Caco-2 (cell line): ENCODE measurements around the gene MEDAG. TPM values are rescaled to one million over a fixed set of nuclear protein-coding genes. Genes with fewer than 3 reads are reported as not detected.

Source experiments
- BruUV-seq: library from RNA; stranded (reverse); fragments of 400-500 nt; replicated peaks from 2 replicates; lab custom pipeline; 2021; lab: Mats Ljungman, UMichigan
- CTCF ChIA-PET: fragments of 300-600 bp; sonication (Branson Sonifier 250); formaldehyde crosslinking; loops from one replicate; lab custom pipeline; 2022; ENCODE audit warnings: antibody characterized with exemption; lab: Charles Lee
- POLR2A ChIA-PET: fragments of 300-600 bp; sonication (Branson Sonifier 250); formaldehyde crosslinking; loops from one replicate; lab custom pipeline; 2022; ENCODE audit warnings: antibody characterized with exemption; lab: Charles Lee
- DNase-seq, 2 experiments: peaks; one replicate each; pipeline versions ENCODE4 v3.0.0 to v3.0.0-alpha.2; 2020 to 2022
- H3K27me3 ChIP-seq: replicated peaks from 2 replicates; pipeline ENCODE4 v1.6.0; 2011; ENCODE audit warnings: low read length; ENCODE audit not compliant: control insufficient read depth, insufficient read depth
- H3K36me3 ChIP-seq: 2 replicates; pipeline ENCODE4 v1.5.1; 2011; ENCODE audit warnings: low read length; ENCODE audit not compliant: control insufficient read depth, insufficient read depth
- H3K4me1 ChIP-seq: fragments of 250-450 bp; sonication (Bioruptor Pico); 2 replicates; pipeline ENCODE4 v1.5.1; 2020; ENCODE audit warnings: mild to moderate bottlenecking
- H3K4me3 ChIP-seq: 2 replicates; pipeline ENCODE4 v1.5.1; 2011; ENCODE audit warnings: low read depth, mild to moderate bottlenecking, control low read depth, low read length
- H3K9me3 ChIP-seq: fragments of 250-450 bp; sonication (Bioruptor Pico); 2 replicates; pipeline ENCODE4 v1.5.1; 2020; ENCODE audit warnings: mild to moderate bottlenecking, moderate library complexity
- H3K27ac Mint-ChIP-seq: one replicate; pipeline ENCODE4 v1.8.0; 2022; ENCODE audit warnings: mixed read lengths; ENCODE audit not compliant: unreplicated experiment
- H3K27me3 Mint-ChIP-seq: one replicate; pipeline ENCODE4 v1.8.0; 2022; ENCODE audit warnings: mixed read lengths; ENCODE audit not compliant: insufficient read depth, unreplicated experiment
- H3K36me3 Mint-ChIP-seq: one replicate; pipeline ENCODE4 v1.8.0; 2022; ENCODE audit warnings: mild to moderate bottlenecking, mixed read lengths; ENCODE audit not compliant: insufficient read depth, unreplicated experiment
- H3K4me1 Mint-ChIP-seq: one replicate; pipeline ENCODE4 v1.8.0; 2022; ENCODE audit warnings: low read depth, mixed read lengths; ENCODE audit not compliant: unreplicated experiment
- H3K4me3 Mint-ChIP-seq: one replicate; pipeline ENCODE4 v1.8.0; 2022; ENCODE audit warnings: mild to moderate bottlenecking, moderate library complexity, mixed read lengths; ENCODE audit not compliant: unreplicated experiment
- H3K9me3 Mint-ChIP-seq: one replicate; pipeline ENCODE4 v1.8.0; 2022; ENCODE audit warnings: mixed read lengths; ENCODE audit not compliant: unreplicated experiment
- intact Hi-C: fragments of 100-400 bp; cut with micrococcal nuclease; formaldehyde crosslinking; loops from one replicate; pipeline ENCODE4 v1.10.0; 2022; ENCODE audit not compliant: unreplicated experiment
- total RNA-seq: library from RNA; stranded (reverse); gene quantifications from 2 replicates; pipeline ENCODE4 v1.2.3, GENCODE V29; 2022
- TF ChIP-seq, protein P1 (sequence below), 2 experiments: fragments of 200-600 bp in 1 of 2; IDR thresholded peaks; 1 replicate in 1 of 2; 2 replicates in 1 of 2; pipeline versions ENCODE4 v1.5.1 to v1.8.0; 2011 to 2022; ENCODE audit warnings: antibody characterized with exemption in 1 of 2, control low read depth in 1 of 2, inconsistent platforms in 1 of 2, low read depth in 1 of 2, low read length in 1 of 2, mild to moderate bottlenecking in 1 of 2, moderate library complexity in 1 of 2; ENCODE audit not compliant: insufficient read depth in 1 of 2, severe bottlenecking in 1 of 2, unreplicated experiment in 1 of 2

Gene MEDAG
- total RNA-seq, 1 experiment from 2014 or later: not detected

DNA sequence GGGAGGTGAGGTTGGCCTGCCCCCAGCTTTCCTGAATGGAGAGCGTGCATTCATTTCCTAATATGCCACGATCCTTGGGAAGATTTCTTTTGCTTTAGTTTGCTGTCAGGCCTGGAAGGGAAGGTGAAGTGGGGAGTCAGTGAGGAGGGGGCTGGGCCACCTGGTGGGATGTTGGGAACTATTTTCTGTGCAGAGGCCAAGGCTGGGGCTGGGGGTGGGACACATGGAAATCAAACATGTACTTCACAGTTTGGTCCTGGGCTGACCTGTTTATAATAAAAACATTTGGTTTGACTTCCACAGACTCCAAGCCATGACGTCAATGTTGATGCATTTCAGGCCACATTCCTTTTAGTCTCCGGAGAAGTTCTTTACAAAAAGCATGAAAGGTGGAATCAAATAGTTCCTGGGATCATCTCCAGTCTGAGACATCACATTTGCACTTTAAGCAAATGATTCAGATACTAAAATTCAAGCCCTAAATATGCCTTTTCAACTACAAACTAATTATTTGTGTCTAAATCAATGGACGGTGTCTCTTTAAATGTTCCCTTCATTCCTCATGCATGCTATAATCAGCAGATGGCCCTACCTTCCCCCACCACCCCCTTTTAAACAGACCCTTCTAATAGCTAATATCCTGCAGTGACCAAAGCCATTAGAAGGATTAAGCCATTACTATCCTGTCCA is 41.5 kb upstream of the MEDAG start:
- H3K4me3 ChIP-seq: no peak overlapping the region
- CTCF ChIA-PET: interaction anchor here (0.5 to 0.7 kb wide), 4 partner anchors 18 to 186 kb away, joined by 3 to 9 read pairs (median 4); no protein-coding TSS in a partner anchor

DNA sequence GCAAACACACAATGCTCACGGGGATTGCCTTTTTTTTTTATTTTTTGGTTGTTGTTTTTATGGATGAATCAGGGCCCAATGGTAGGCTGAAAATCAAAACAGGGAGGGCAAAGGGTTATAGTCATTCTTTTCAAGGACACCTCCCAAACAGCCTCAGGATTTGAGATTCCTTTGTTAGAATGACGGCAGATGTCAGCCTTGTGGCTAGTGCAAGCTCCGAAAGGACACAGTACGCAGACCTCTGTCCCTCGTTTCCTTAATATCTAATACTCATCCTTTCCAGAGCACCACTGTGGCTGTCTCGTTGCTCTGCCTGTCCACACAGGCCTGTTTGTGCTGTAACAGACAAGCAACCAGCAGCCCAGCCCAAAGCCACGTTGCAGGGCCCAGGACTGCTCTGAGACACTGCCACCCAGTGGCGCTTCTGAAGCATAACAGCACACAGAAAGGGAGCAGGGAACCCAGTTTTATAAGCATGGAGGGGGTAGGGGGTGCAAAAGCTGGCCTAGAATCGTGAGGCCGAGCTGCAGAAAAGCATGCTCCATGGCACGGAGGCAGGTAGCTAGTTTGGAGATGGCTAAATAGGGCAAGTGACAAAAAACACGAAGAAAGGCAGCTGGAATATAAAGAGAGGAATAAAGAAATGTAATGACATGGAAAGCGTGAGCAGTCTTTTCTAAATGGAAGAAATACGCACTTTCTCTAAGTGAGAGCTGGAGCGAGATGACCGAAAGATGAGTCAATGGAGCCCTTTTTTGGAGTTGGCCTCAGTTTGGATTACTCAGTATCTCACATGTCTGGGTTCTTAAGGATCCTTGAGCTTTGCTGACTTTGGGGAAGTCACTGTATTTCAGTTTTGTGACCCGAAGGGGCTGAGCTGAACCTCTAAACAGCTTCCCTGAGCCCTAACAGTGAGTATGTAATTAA is 40.7 kb upstream of the MEDAG start:
- peaks cover 12% of the 10 kb centered on the region for H3K4me1 Mint-ChIP-seq

More for the DNA sequence above, 41.5 kb upstream of the MEDAG start:
- no TSS peak for BruUV-seq
- H3K9me3 Mint-ChIP-seq: no peaks in the 10 kb centered on the region
- H3K4me3 Mint-ChIP-seq: no peak overlapping the region
- TF ChIP-seq, protein P1, sequence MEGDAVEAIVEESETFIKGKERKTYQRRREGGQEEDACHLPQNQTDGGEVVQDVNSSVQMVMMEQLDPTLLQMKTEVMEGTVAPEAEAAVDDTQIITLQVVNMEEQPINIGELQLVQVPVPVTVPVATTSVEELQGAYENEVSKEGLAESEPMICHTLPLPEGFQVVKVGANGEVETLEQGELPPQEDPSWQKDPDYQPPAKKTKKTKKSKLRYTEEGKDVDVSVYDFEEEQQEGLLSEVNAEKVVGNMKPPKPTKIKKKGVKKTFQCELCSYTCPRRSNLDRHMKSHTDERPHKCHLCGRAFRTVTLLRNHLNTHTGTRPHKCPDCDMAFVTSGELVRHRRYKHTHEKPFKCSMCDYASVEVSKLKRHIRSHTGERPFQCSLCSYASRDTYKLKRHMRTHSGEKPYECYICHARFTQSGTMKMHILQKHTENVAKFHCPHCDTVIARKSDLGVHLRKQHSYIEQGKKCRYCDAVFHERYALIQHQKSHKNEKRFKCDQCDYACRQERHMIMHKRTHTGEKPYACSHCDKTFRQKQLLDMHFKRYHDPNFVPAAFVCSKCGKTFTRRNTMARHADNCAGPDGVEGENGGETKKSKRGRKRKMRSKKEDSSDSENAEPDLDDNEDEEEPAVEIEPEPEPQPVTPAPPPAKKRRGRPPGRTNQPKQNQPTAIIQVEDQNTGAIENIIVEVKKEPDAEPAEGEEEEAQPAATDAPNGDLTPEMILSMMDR (IDR thresholded peaks at IDR 0.05; ENCODE audit: insufficient read depth in 1 of 2, low read depth in 1 of 2, low read length in 1 of 2, severe bottlenecking in 1 of 2, unreplicated experiment in 1 of 2): no peak
- Histone ChIP-seq H3K4me1 (0 out of 2 replicates have a peak, but pooled peaks cover 7% of the 10 kb centered on the region), H3K36me3 (no peaks in the 10 kb centered on the region), H3K27me3 (no peaks in the 10 kb centered on the region), H3K9me3 (no peaks in the 10 kb centered on the region)
- peak overlapping the region; percentile 16 for H3K27ac Mint-ChIP-seq
- H3K4me1 Mint-ChIP-seq: peaks cover 14% of the 10 kb centered on the region
- DNase-seq: no peak
- no peaks in the 10 kb centered on the region for H3K36me3 Mint-ChIP-seq
- H3K27me3 Mint-ChIP-seq: peaks cover 2% of the 10 kb centered on the region
- intact Hi-C loops: loop anchor here (1.0 kb wide), 3 partner anchors 60 to 190 kb away; no protein-coding TSS in a partner anchor
- POLR2A ChIA-PET: no interaction called here

More for the DNA sequence above, 40.7 kb upstream of the MEDAG start:
- POLR2A ChIA-PET: no interaction called here
- no peak overlapping the region for H3K4me3 Mint-ChIP-seq
- H3K27ac Mint-ChIP-seq: peak overlapping the region; percentile 16
- no peaks in the 10 kb centered on the region for H3K9me3 Mint-ChIP-seq
- intact Hi-C loops: loop anchor here (1.0 kb wide), 3 partner anchors 61 to 191 kb away; no protein-coding TSS in a partner anchor
- H3K4me3 ChIP-seq: no peak overlapping the region
- TF ChIP-seq, protein P1 (IDR thresholded peaks at IDR 0.05; ENCODE audit: insufficient read depth in 1 of 2, low read depth in 1 of 2, low read length in 1 of 2, severe bottlenecking in 1 of 2, unreplicated experiment in 1 of 2): peak; percentile 84 to 95
- H3K36me3 Mint-ChIP-seq: no peaks in the 10 kb centered on the region
- H3K9me3 ChIP-seq: no peaks in the 10 kb centered on the region
- H3K27me3 ChIP-seq: no peaks in the 10 kb centered on the region
- H3K27me3 Mint-ChIP-seq: peaks cover 2% of the 10 kb centered on the region
- CTCF ChIA-PET: interaction anchor here (0.5 to 1.9 kb wide), 11 partner anchors 8 to 1129 kb away, joined by 3 to 9 read pairs (median 4); no protein-coding TSS in a partner anchor
- no TSS peak for BruUV-seq
- H3K36me3 ChIP-seq: no peaks in the 10 kb centered on the region
- 0 out of 2 replicates have a peak, but pooled peaks cover 7% of the 10 kb centered on the region for H3K4me1 ChIP-seq
- peak; percentile 71 to 72 for DNase-seq
